ENCODE results near the gene PLAGL2. TPM values are rescaled to one million over a fixed set of nuclear protein-coding genes. Genes with fewer than 3 reads are reported as not detected.

Gene PLAGL2
- total RNA-seq, 4 donors from 2014 or later, result 2.3 to 15.0 (median 4.9) TPM

GRCh38 chr20:32160341-32160740 is 47.2 kb downstream of the PLAGL2 start:
- no peaks in the 10 kb centered on the region for H3K9me3 ChIP-seq
- H3K36me3 ChIP-seq, result no peaks in the 10 kb centered on the region
- no peaks in the 10 kb centered on the region for H3K4me1 ChIP-seq
- H3K27me3 ChIP-seq, result no peaks in the 10 kb centered on the region
- no peak for TF ChIP-seq CTCF (IDR thresholded peaks at IDR 0.05)
- no peak for TF ChIP-seq POLR2A (IDR thresholded peaks at IDR 0.05)
- no peak for DNase-seq
- intact Hi-C loops (cut with DNase I; ENCODE audit: low total_unique reads), result no loop called here
- no peak overlapping the region for H3K27ac ChIP-seq
- H3K4me3 ChIP-seq, result no peak overlapping the region

DNA sequence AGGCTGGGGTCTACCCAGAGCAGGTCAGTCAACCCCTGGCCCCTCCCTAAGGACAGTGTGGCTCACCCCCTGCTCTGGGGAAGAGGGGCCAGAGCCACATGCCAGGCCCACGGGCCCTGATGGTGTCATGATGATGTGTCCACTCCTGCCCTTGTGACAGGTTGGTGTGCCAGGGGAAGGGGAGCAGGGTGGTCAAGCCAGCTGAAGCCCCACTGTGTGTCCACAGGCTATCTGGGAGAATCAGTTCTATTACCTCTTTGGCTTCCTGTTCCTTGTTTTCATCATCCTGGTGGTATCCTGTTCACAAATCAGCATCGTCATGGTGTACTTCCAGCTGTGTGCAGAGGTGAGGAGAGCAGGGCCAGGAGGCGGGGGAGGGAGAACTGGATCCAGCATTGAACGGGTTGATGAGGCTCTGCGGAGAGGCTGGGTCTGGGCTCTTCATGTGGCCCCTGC is 47.7 kb downstream of the PLAGL2 start:
- no peak overlapping the region for H3K27ac ChIP-seq
- H3K27me3 ChIP-seq, result no peaks in the 10 kb centered on the region
- no peaks in the 10 kb centered on the region for H3K9me3 ChIP-seq
- H3K4me3 ChIP-seq, result no peak overlapping the region
- H3K4me1 ChIP-seq, result no peaks in the 10 kb centered on the region
- intact Hi-C loops (cut with DNase I; ENCODE audit: low total_unique reads), result no loop called here
- H3K36me3 ChIP-seq, result no peaks in the 10 kb centered on the region
- DNase-seq, result no peak
- no peak for TF ChIP-seq POLR2A (IDR thresholded peaks at IDR 0.05)
- TF ChIP-seq CTCF (IDR thresholded peaks at IDR 0.05), result no peak

GRCh38 chr20:32158943-32159660 is 48.4 kb downstream of the PLAGL2 start:
- intact Hi-C loops (cut with DNase I; ENCODE audit: low total_unique reads), result no loop called here
- Histone ChIP-seq H3K27ac (no peak overlapping the region), H3K4me3 (no peak overlapping the region), H3K9me3 (no peaks in the 10 kb centered on the region), H3K36me3 (no peaks in the 10 kb centered on the region), H3K4me1 (no peaks in the 10 kb centered on the region), H3K27me3 (no peaks in the 10 kb centered on the region)
- TF ChIP-seq POLR2A (IDR thresholded peaks at IDR 0.05) (no peak), CTCF (IDR thresholded peaks at IDR 0.05) (no peak)
- no peak for DNase-seq

GRCh38 chr20:32158351-32158750 is 49.2 kb downstream of the PLAGL2 start:
- Histone ChIP-seq H3K4me3 (no peak overlapping the region), H3K4me1 (no peaks in the 10 kb centered on the region), H3K9me3 (no peaks in the 10 kb centered on the region), H3K36me3 (no peaks in the 10 kb centered on the region), H3K27me3 (no peaks in the 10 kb centered on the region), H3K27ac (no peak overlapping the region)
- intact Hi-C loops (cut with DNase I; ENCODE audit: low total_unique reads), result no loop called here
- TF ChIP-seq CTCF (IDR thresholded peaks at IDR 0.05) (no peak), POLR2A (IDR thresholded peaks at IDR 0.05) (no peak)
- no peak for DNase-seq

GRCh38 chr20:32157611-32158010 is 49.9 kb downstream of the PLAGL2 start:
- no peaks in the 10 kb centered on the region for H3K36me3 ChIP-seq
- TF ChIP-seq CTCF (IDR thresholded peaks at IDR 0.05) (no peak), POLR2A (IDR thresholded peaks at IDR 0.05) (no peak)
- no peak overlapping the region for H3K27ac ChIP-seq
- DNase-seq, result no peak
- no peaks in the 10 kb centered on the region for H3K27me3 ChIP-seq
- H3K4me3 ChIP-seq, result no peak overlapping the region
- intact Hi-C loops (cut with DNase I; ENCODE audit: low total_unique reads), result no loop called here
- H3K4me1 ChIP-seq, result no peaks in the 10 kb centered on the region
- H3K9me3 ChIP-seq, result no peaks in the 10 kb centered on the region

Data from uterus (tissue), 4 donors.